Measurements from ENCODE around the gene UBAC2.

- TF ChIP-seq, protein P1, sequence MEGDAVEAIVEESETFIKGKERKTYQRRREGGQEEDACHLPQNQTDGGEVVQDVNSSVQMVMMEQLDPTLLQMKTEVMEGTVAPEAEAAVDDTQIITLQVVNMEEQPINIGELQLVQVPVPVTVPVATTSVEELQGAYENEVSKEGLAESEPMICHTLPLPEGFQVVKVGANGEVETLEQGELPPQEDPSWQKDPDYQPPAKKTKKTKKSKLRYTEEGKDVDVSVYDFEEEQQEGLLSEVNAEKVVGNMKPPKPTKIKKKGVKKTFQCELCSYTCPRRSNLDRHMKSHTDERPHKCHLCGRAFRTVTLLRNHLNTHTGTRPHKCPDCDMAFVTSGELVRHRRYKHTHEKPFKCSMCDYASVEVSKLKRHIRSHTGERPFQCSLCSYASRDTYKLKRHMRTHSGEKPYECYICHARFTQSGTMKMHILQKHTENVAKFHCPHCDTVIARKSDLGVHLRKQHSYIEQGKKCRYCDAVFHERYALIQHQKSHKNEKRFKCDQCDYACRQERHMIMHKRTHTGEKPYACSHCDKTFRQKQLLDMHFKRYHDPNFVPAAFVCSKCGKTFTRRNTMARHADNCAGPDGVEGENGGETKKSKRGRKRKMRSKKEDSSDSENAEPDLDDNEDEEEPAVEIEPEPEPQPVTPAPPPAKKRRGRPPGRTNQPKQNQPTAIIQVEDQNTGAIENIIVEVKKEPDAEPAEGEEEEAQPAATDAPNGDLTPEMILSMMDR (conservative IDR thresholded peaks at IDR 0.05; ENCODE audit: low read depth, low read length): no peak
- TF ChIP-seq MAFK (IDR thresholded peaks at IDR 0.05; ENCODE audit: low read depth, low read length): no peak
- no peak for TF ChIP-seq MXI1 (IDR thresholded peaks at IDR 0.05; ENCODE audit: borderline replicate concordance, low read depth, low read length)
- TF ChIP-seq POLR2A (IDR thresholded peaks at IDR 0.05; ENCODE audit: low read depth, low read length): no peak
- no peak for TF ChIP-seq FOS (IDR thresholded peaks at IDR 0.05; ENCODE audit: low read depth, low read length)
- TF ChIP-seq RAD21 (IDR thresholded peaks at IDR 0.05; ENCODE audit: low read length): no peak
- no peak for TF ChIP-seq MAZ (IDR thresholded peaks at IDR 0.05; ENCODE audit: borderline replicate concordance, low read depth, low read length)
- no peak for TF ChIP-seq USF2 (IDR thresholded peaks at IDR 0.05; ENCODE audit: low read depth, low read length)
Measured at GRCh38 chr13:99206226-99206625, 5.6 kb downstream of the UBAC2 start.

All from IMR-90 (cell line).